PFSK-1 (cell line): Measurements from ENCODE around the gene MSI2.

Experiments used
- POLR2AphosphoS5 ChIP-seq: IDR thresholded peaks from 2 replicates; pipeline ENCODE4 v1.6.1; 2012; ENCODE audit warnings: low read depth, mild to moderate bottlenecking, control low read depth, low read length, moderate library complexity
- REST ChIP-seq, 2 experiments: IDR thresholded peaks; 2 replicates each; pipeline versions ENCODE4 v1.6.1 to v1.8.0; 2011 to 2012; ENCODE audit warnings: low read depth in 2 of 2, low read length in 2 of 2, control low read depth in 1 of 2, inconsistent platforms in 1 of 2, mild to moderate bottlenecking in 1 of 2, moderate library complexity in 1 of 2; ENCODE audit not compliant: insufficient read depth in 1 of 2
- SIN3A ChIP-seq: IDR thresholded peaks from 2 replicates; pipeline ENCODE4 v1.6.1; 2012; ENCODE audit warnings: mild to moderate bottlenecking, low read length, moderate library complexity, borderline replicate concordance; ENCODE audit not compliant: insufficient read depth

- TF ChIP-seq REST (IDR thresholded peaks at IDR 0.05; ENCODE audit: insufficient read depth in 1 of 2, low read depth in 2 of 2, low read length in 2 of 2), result no peak
- no peak for TF ChIP-seq SIN3A
- TF ChIP-seq POLR2AphosphoS5, result no peak
Measured at GRCh38 chr17:57226793-57227192, 29.5 kb upstream of the MSI2 start.
